Measurements from ENCODE around the gene DIPK1A. TPM values are rescaled to one million over a fixed set of nuclear protein-coding genes. Genes with fewer than 3 reads are reported as not detected.

DIPK1A gene
- total RNA-seq, 1 donor: 29.0 TPM

DNA sequence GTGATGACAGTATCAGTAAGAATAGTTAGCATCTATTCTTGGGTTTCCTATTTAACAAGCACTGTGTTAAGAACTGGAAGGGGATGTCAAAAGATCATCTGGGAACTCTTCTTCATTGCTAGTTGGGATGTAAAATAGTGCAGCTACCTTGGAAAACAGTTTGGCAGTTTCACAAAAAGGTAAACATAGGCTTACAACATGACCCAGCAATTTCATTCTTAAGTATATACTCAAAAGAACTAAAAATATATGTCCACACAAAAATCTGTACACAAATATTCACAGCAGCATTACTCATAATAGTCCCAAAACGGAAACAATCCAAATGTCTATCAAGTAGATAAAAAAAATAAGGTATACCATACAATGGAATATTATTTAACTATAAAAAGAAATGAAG, 45.7 kb downstream of the DIPK1A start:
- TF ChIP-seq CTCF (IDR thresholded peaks at IDR 0.05; ENCODE audit: extremely low read depth, low read depth, low read length): no peak
- no peaks in the 10 kb centered on the region for H3K36me3 ChIP-seq (ENCODE audit: insufficient read depth, low read length)
- H3K4me3 ChIP-seq (ENCODE audit: insufficient read depth, low read length): no peak overlapping the region
- no peak for DNase-seq (ENCODE audit: insufficient read length, low spot score, missing footprints)
- H2AFZ ChIP-seq (ENCODE audit: low read length): no peak overlapping the region
- no peak overlapping the region for H3K27ac ChIP-seq (ENCODE audit: low read depth, low read length)
- no peaks in the 10 kb centered on the region for H3K9me3 ChIP-seq (ENCODE audit: low read depth, low read length)
- H3K27me3 ChIP-seq (ENCODE audit: insufficient read depth, low read length): no peaks in the 10 kb centered on the region
- no peak overlapping the region for H3K4me2 ChIP-seq (ENCODE audit: insufficient read depth, low read length)
- H3K4me1 ChIP-seq (ENCODE audit: insufficient read depth, low read length): no peaks in the 10 kb centered on the region
- H4K20me1 ChIP-seq (ENCODE audit: insufficient read depth, low read length): no peaks in the 10 kb centered on the region
- no peaks in the 10 kb centered on the region for H3K79me2 ChIP-seq (ENCODE audit: insufficient read depth, low read length)

DNA sequence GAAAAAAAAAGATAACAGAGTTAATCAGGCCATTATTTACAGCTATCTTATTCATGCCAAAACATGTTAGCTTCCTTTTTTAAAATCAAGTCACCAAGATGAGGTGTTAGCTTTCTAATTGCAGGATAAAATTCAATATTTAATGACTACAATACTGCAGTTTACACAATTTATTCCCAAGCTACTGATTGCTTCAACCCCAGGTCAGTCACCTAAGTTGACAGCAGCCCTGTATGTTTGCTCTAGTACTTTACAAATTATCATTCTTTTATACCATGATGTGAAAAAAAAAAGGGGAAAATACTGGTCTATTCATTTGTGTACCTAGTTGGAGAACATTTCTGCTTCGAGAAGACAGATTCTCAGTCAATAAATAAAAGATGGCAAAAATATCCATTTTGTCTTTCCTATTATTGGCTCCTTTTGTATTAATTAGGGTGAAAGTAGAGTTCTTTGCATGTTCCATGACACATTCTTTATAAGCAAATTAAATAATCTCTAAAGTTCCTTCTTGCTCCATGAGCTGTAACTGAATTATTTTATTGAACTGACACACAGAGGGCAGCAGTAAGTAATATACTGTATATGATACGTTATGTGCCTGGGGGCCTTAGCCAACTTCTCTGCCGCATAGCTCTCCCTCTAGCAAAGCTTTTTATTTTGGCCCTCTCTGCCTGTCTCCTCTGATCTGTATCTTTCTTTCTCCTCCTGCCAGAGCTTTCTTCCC, 48.0 kb downstream of the DIPK1A start:
- no peak for TF ChIP-seq CTCF (IDR thresholded peaks at IDR 0.05; ENCODE audit: extremely low read depth, low read depth, low read length)
- H3K36me3 ChIP-seq (ENCODE audit: insufficient read depth, low read length): no peaks in the 10 kb centered on the region
- H4K20me1 ChIP-seq (ENCODE audit: insufficient read depth, low read length): no peaks in the 10 kb centered on the region
- peaks cover 21% of the 10 kb centered on the region for H3K4me1 ChIP-seq (ENCODE audit: insufficient read depth, low read length)
- DNase-seq (ENCODE audit: insufficient read length, low spot score, missing footprints): no peak
- no peak overlapping the region for H3K4me3 ChIP-seq (ENCODE audit: insufficient read depth, low read length)
- no peaks in the 10 kb centered on the region for H3K79me2 ChIP-seq (ENCODE audit: insufficient read depth, low read length)
- no peak overlapping the region for H2AFZ ChIP-seq (ENCODE audit: low read length)
- H3K27ac ChIP-seq (ENCODE audit: low read depth, low read length): no peak overlapping the region
- no peaks in the 10 kb centered on the region for H3K9me3 ChIP-seq (ENCODE audit: low read depth, low read length)
- no peak overlapping the region for H3K4me2 ChIP-seq (ENCODE audit: insufficient read depth, low read length)
- no peaks in the 10 kb centered on the region for H3K27me3 ChIP-seq (ENCODE audit: insufficient read depth, low read length)

DNA sequence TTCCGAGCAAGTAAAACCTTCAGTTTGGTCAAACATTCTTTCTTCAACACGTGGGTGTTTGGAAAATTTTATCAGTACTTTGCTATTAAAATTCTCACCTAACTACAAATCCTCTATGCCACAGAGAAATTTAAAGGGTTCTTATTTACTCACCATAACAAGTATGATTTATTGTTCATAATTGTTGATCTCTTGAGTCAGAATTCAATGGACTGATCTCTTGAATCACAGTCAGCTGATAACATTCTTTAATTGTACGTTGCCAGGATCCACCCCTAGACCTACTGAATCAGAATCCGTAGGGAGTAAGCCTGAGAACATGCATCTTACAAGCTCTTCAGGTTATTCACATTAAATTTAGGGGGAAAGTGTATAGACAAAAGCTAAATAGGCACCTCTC, 51.2 kb downstream of the DIPK1A start:
- Histone ChIP-seq H2AFZ (ENCODE audit: low read length) (no peak overlapping the region), H3K79me2 (ENCODE audit: insufficient read depth, low read length) (no peaks in the 10 kb centered on the region), H3K27ac (ENCODE audit: low read depth, low read length) (peak overlapping the region; percentile 62), H3K9me3 (ENCODE audit: low read depth, low read length) (no peaks in the 10 kb centered on the region), H3K36me3 (ENCODE audit: insufficient read depth, low read length) (no peaks in the 10 kb centered on the region), H3K4me3 (ENCODE audit: insufficient read depth, low read length) (no peak overlapping the region), H4K20me1 (ENCODE audit: insufficient read depth, low read length) (no peaks in the 10 kb centered on the region), H3K4me2 (ENCODE audit: insufficient read depth, low read length) (peak overlapping the region; percentile 20), H3K27me3 (ENCODE audit: insufficient read depth, low read length) (no peaks in the 10 kb centered on the region), H3K4me1 (ENCODE audit: insufficient read depth, low read length) (peaks cover 26% of the 10 kb centered on the region)
- no peak for TF ChIP-seq CTCF (IDR thresholded peaks at IDR 0.05; ENCODE audit: extremely low read depth, low read depth, low read length)
- DNase-seq (ENCODE audit: insufficient read length, low spot score, missing footprints): no peak

DNA sequence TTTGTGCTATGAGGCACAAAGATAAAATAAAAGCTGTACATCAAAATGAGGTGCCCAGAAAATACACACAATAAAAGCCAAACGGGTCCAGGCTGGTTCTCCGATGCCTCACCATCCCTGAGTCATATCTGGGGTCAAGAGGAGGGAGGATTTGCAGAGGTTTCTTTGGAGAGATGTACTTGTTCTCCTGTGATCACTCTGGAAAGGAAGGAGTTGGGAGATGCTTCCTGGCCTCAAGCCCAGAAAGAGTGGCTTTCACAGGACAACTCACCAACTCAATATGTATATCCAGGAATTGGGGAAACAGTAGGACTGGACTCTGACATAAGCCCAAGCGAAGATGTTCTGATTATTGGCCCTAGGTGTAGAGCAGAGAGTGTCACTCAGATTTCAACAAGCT, 51.9 kb downstream of the DIPK1A start:
- peak overlapping the region; percentile 20 for H3K4me2 ChIP-seq (ENCODE audit: insufficient read depth, low read length)
- no peaks in the 10 kb centered on the region for H3K27me3 ChIP-seq (ENCODE audit: insufficient read depth, low read length)

More for the DNA sequence above, 51.9 kb downstream of the DIPK1A start:
- Histone ChIP-seq H3K36me3 (ENCODE audit: insufficient read depth, low read length) (no peaks in the 10 kb centered on the region), H2AFZ (ENCODE audit: low read length) (no peak overlapping the region), H3K4me3 (ENCODE audit: insufficient read depth, low read length) (no peak overlapping the region), H3K4me1 (ENCODE audit: insufficient read depth, low read length) (peaks cover 26% of the 10 kb centered on the region), H3K79me2 (ENCODE audit: insufficient read depth, low read length) (no peaks in the 10 kb centered on the region), H4K20me1 (ENCODE audit: insufficient read depth, low read length) (no peaks in the 10 kb centered on the region), H3K27ac (ENCODE audit: low read depth, low read length) (peak overlapping the region; percentile 62), H3K9me3 (ENCODE audit: low read depth, low read length) (no peaks in the 10 kb centered on the region)
- DNase-seq (ENCODE audit: insufficient read length, low spot score, missing footprints): peak; percentile 87
- no peak for TF ChIP-seq CTCF (IDR thresholded peaks at IDR 0.05; ENCODE audit: extremely low read depth, low read depth, low read length)
